GM19351 (cell line): ENCODE data around the gene ARMCX6.
A peak's percentile ranks its signal among the peaks of the same experiment; 100 is the strongest.
"Not testable (repeated sequence)": the region's sequence is repeated elsewhere in the genome, so short reads cannot be mapped to it uniquely, and the experiment has no call there.

Experiments used
- ATAC-seq: cut with Tn5 transposase; IDR thresholded peaks from one replicate; pipeline ENCODE4 v1.9.1; 2021; ENCODE audit warnings: mild to moderate bottlenecking, moderate library complexity; ENCODE audit not compliant: unreplicated experiment

The ARMCX6 gene

DNA sequence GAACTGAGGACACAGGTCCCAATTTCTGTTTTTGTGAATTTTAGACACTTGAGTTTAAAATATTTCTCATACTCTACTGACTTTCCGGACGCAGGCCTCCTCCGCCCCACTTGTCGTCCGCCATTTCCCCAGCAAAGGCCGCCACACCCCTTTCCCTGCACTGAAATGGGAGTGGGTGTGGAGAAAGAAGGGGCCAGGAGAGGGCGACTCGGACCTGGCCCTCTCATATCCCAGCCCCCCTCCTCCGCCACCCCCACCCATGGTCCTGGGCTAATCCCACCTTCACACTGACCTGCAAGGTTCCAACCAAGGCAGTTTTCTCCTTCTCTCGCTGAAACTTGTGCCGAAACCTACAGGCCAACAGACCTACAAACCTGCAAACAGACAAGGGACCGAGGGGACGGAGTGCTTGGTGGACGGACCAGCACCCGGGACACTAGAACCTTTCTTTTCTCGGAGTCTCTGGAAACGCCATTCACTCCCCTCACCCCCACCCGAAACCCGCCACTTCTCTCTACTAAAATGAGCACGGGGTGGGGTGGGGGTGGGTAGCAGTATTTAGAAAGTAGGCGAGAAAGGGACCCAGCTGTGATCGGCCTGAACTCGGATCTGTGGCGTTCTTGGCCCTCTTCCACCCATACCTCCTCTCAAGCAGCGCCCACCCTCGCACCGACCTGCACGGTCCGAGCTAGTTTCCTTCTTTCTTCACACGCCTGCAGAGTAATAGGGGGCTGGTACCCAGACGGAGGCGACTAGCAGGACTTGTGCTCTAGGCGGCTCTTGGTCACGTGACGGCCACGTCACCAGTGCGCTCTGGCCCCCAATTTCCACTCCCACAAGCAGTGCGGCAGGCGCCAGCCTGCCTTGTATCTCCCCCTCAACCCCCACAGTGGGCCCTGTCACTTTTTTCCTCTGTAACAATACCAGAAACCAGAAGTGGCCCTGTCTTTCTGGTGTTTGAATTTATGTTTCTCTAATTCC lies at the start of gene ARMCX6:
ARMCX6 (minus strand) TSS at position 790 of the 981 bp plus-strand sequence. CDS start 1,380 bp downstream, outside the sequence.
- peak; percentile 88 for ATAC-seq

DNA sequence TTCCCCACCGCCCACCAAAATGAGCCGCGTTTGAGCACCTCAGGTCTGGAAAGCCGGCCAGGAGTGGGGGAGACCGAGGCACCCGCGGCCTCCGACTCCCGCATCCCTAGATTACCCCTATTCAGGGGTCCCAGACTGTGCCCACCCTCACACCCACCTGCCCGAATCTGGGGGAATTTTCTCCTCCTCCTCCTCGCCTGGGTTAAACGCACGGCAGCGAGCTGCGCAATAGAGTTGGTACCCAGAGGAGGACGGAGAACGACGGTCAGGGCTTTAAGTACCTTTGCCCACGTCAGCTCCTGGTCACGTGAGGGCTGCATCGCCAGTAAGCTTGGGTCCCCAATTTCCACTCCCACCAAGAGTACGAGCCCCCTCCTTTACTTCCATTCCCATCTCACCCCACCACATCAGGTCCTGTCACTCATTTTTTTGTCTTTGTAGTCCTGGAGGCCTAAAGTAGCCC lies 41.8 kb upstream of the ARMCX6 start, which contains the start of gene ARMCX2:
ARMCX2 (minus strand) TSS at position 250 of the 463 bp plus-strand sequence. CDS start 2,262 bp downstream, outside the sequence.
- peak; percentile 73 for ATAC-seq

DNA sequence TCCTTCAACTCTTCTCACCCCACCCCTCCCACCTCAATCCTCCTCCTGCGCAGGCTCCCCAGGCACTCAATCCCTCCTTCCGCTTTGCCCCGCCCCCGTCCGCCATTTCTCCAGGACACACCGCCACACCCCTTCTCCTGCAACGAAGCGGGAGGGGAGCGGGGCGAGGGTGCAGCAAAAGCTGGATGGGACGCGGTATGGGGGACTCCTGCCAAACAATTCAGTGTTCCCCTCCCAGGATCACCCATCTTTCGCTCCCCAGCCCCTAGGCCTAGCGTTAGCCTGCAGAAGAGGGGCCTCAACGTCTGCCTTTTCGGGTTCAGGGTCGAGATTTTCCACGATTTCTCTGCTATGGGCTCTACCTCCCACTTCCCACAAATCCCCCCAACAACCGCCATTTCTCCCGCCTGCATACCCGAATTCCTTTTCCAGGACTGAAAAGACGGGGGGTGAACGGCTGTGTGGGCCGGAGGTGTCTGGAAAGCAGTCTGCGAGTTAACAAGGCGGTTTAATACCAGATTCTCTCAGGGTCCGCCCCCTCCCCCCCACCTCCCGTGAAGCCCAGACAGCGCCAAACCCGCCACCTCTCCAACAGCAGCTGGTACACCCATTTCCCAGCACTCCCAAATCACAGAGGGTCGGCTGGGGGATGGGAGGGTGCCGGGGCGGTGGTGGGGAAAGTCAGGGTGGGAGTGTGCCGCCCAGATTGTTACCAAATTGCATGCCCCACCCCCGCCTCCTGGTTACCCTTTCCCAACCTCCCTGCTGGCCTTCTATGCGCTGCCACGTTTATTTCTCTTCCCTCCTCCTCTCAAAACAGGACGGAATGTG lies 41.1 kb upstream of the ARMCX6 start:
- peak; percentile 65 for ATAC-seq

DNA sequence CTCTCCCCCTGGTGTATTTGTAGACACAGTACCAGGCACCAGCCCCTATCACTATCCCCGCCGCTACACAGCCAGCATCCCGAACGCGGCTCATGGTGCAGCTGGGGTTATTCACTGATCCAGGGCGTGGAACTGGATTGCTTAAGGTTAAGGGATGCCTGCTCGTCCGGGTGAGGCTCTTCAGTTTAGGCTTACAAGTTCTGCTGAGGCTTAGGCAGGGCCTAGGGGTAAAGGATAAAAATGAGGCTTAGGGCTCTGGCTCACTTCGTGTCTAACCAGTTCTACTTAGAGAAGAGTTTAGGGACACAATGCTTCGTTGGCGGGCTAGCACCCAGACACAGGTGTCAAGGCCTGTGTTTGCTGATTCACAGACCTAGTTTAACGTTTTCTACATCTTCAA lies 39.7 kb upstream of the ARMCX6 start:
- ATAC-seq: no peak

DNA sequence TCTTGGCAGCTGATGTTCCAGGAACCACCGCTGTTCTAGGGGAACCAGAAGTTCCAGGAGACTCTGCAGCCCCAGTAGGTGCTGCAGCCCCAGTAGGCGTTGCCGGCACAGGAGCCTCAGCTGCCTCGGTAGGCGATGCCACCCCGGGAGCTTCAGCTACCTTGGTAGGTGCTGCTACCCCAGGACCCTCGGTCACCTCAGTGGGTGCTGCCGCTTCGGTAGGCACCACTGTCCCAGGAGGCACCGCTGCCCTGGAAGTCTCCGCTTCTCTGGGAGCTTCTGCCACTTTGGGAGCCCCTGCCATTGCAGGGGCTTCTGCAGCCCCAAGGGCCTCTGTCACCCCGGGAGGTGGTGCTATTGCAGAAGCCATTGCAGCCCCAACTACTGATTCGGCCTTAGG lies 39.0 kb upstream of the ARMCX6 start:
- no peak for ATAC-seq

DNA sequence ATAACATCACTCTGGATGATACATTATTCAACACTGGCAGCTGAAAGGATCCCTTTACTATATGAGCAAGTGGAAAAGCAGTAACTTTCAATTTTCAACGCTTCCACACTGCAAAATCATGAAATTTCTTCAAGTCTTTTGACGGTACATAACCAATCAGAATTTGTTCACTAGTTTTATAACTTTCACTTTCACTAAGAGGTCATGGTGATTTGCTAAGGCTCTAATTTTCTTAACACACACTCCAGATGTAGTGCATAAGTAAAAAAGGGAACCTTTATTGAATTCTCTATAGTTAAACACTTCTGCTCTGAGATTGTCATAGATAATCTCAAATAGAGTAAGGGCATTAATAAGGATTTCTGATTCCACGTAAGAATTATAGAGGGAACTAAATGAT lies 37.7 kb upstream of the ARMCX6 start:
- no peak for ATAC-seq

DNA sequence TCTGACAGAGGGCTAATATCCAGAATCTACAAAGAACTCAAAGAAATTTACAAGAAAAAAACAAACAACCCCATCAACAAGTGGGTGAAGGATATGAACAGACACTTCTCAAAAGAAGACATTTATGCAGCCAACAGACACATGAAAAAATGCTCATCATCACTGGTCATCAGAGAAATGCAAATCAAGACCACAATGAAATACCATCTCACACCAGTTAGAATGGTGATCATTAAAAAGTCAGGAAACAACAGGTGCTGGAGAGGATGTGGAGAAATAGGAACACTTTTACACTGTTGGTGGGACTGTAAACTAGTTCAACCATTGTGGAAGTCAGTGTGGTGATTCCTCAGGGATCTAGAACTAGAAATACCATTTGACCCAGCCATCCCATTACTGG lies 29.9 kb upstream of the ARMCX6 start:
- not testable (repeated sequence) for ATAC-seq

DNA sequence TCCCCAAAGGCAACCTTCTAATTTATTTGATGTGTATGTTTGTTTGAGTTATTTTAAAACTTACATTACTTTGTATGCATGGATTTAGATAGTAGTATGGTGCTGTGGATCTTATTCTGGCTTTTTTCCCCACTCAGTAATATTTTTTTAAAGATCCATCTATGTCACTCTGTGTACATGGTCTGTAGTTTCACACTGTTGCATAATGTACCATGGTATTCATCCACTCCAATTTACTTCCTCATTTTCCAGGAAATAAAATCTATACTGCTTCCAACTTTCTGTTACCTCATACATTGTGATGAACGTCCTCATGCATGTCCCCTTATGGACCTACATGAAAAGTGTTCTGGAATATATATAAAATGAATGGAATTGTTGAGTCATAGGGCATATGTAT lies 24.3 kb upstream of the ARMCX6 start:
- no peak for ATAC-seq

DNA sequence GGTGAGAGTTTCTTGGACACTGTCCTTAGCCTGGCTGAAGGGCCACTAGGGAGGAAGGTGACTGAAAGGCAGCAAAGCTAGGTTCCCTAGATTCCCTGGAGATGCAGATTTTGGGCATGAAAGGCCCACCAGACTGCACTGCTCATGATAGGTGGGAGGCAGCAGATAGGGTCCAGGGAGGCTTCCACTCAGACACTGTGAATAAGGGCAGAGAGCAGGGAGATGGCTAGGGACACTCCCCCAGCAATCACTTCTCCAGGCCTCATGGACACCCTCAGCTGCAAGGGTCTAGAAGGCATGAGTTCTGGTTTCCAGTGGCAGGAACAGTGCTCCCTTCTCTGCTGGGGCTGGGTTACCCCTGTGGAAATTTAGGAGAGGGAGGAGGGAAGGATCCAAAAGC lies 21.8 kb upstream of the ARMCX6 start:
- no peak for ATAC-seq

DNA sequence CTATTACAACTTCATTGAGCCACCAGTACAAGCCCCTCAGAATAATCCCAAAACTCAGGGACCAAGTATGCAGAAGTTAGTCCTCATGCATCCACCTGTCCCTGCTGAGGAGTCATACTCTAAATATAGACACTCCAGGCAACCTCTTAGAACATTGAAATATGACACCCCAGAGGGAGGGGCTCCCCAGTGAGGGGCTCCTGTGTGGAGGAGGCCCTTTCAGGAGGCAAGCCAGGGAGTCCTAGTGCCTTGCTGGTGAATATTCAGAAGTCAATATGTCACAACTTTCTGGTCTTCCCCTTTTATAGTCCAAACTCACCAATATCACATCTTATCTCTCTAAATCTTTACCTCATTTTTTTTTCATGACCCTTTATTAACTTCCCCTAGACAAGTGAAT lies 1.6 kb upstream of the ARMCX6 start:
- ATAC-seq: no peak

DNA sequence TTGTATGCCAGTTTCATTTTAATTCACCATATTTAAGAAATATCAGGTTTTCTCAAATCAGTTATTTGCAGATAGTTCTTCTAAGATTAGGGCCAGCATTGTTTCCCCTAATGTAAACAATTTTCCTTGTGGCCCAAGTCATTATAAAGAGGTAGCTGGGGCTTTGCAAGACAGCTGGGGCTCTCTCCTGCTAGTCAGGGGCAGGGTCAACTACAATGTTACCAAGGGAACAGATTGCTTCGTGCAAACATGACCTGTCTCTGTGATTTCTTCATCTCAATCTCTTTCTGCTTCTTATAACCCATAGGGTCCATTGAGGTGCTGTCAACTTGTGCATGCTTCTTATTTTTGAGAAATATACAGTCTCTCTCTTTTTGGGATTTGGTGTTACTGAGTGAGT lies 12.1 kb downstream of the ARMCX6 start:
- ATAC-seq: no peak

DNA sequence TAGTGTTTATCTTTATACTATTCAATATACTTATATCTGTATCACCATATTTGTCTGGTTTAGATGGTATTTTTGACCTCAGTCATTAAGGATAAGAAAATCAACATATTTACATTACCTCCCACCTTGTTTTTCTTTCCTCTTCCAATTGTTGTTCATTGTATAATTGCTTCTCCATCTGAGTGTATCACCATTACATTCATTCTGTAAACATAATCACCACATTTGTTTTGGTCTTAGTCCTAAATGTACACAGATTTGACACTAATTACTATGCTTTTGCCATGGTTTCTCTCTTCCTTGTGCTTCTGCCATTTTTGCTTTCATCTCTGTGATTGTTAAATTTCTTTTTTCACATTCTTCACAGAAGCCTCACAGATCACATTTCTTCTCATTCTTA lies 12.7 kb downstream of the ARMCX6 start:
- ATAC-seq: no peak

DNA sequence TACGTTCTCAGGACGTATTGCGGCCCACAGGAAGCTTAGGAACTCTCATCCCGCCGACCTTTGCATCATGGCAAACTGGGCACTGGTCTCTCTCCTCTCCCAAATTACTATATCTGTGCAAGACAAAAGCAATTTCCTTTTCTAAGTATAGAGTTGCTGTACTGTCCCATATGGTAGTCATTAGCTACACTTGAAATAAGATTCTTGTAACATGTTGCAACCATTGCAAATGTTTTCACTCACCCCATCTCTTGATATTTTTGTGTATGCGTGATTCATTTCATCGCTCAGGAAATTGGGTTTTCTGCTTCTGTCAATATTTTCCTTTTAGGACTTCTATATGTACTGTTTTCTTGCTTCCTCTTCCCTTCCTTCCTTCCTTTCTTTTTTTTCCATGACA lies 15.7 kb downstream of the ARMCX6 start:
- no peak for ATAC-seq

DNA sequence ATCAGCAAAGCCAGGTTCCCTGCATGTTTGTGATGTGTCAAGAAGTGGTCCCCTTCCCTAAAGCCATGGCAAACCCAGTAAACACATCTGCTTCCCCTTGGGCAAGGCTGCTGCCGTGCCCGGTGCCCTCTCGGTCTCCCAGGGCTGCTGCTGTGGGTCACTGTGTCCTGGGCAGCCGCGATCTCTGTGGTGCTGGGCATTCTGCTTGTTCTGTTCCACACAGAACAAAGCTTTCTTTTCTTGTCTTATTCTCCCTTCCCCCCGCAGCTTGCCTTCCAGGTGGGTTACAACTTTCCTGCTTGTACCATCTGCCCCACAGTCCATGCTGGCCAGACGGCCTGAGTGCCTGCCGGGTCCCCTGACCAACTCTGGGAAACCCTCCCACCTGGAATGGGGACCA lies 18.2 kb downstream of the ARMCX6 start:
- ATAC-seq: not testable (repeated sequence)

DNA sequence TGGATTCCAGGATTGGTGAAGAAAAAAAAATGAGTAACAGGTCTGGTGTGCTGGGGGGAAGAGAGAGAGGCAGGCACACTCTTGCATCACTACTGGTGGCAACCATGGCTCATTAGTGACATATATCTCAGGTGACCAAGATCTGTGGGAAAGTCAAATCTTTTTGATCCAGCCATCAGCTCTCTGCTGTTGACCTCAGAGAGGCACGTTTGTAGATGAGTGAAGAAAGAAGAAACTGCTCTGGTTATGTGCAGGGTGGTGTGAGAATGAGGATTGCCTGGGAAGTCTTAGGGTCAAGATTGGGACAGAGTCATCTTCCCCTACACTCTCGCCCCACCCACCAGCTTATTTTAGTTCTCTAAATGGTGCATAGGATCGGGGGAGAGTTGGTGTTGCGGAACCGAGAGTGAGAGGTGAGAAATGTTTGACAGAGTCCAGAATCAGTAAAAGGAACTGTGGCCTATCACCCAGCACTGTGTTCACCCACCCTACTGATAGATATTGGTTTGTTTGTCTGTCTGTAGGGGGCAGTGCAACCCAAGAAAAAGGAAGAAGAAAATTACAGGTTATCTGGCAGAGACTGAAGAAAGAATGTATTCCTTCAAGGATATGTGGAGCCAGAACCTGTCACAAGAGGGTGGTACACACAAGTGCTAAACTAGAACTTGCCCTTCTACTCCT lies 21.9 kb downstream of the ARMCX6 start:
- peak; percentile 98 for ATAC-seq
